NT2/D1 (cell line): ENCODE measurements around the gene FABP1.
A peak's percentile ranks its signal among the peaks of the same experiment; 100 is the strongest.

Source experiments
- DNase-seq: peaks from one replicate; pipeline ENCODE4 v3.0.0-alpha.2; 2011; ENCODE audit warnings: low read depth, low spot score
- H3K27me3 ChIP-seq: 2 replicates; pipeline ENCODE4 v1.6.0; 2011; ENCODE audit warnings: mild to moderate bottlenecking; ENCODE audit not compliant: insufficient read length, insufficient read depth
- H3K36me3 ChIP-seq: 2 replicates; pipeline ENCODE4 v1.6.1; 2011; ENCODE audit warnings: mild to moderate bottlenecking, low read length, mixed read lengths; ENCODE audit not compliant: insufficient read depth, insufficient read length
- H3K4me1 ChIP-seq: 2 replicates; pipeline ENCODE4 v1.5.1; 2011; ENCODE audit not compliant: insufficient read depth, insufficient read length
- H3K4me3 ChIP-seq: 2 replicates; pipeline ENCODE4 v1.5.1; 2011; ENCODE audit warnings: low read depth; ENCODE audit not compliant: insufficient read length
- H3K9ac ChIP-seq: 2 replicates; pipeline ENCODE4 v1.6.0; 2011; ENCODE audit warnings: low read depth; ENCODE audit not compliant: insufficient read length
- H3K9me3 ChIP-seq: 2 replicates; pipeline ENCODE4 v1.5.1; 2011; ENCODE audit warnings: mild to moderate bottlenecking, low read length; ENCODE audit not compliant: insufficient read depth
- SUZ12 ChIP-seq: IDR thresholded peaks from 2 replicates; pipeline ENCODE4 v1.6.1; 2011; ENCODE audit not compliant: insufficient read length, insufficient read depth; ENCODE audit errors: extremely low read depth
- YY1 ChIP-seq: IDR thresholded peaks from 2 replicates; pipeline ENCODE4 v1.6.1; 2011; ENCODE audit not compliant: insufficient read length, insufficient read depth
- ZNF274 ChIP-seq: IDR thresholded peaks from 2 replicates; pipeline ENCODE4 v1.6.1; 2011; ENCODE audit warnings: mild to moderate bottlenecking, low read depth, low read length

FABP1 gene

DNA sequence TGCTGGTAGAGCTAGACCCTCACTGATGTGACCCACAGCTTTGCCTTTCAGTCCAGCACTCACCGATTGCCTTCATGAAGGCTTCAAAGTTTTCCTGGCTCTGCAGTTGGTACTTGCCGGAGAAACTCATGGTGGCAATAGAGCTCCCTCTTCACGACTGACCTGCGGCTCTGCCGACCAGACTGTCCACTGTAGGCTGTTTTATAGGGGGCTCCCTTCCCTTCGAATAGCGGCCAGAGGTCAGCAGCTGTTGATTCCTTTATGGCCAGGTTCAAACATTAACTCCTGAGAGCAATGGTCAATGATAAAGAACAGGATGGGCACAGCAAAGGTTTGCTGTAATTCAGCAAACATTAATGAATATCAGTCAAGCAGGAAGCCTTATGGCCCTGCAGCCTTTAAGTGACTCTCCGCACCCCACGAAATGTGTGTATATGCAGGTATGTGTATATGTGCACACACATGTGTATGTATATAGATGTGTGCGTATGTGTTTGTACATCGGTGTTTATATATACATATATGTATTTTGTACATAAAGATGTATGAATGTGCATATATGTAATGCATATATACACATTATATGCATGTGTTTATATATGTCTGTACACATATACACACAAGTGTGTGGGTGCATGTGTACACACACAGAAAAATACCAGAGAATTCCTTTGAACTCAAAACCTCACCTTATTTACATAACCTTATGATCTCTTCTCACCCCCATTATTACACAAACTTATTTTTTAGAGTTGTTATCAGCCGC, at the start of gene FABP1:
Gene FABP1, minus strand, starts transcription at position 175 of the 766 bp plus-strand sequence. Its CDS starts 45 bp downstream, at position 130.
- Histone ChIP-seq H3K9me3 (no peaks in the 10 kb centered on the region), H3K27me3 (no peaks in the 10 kb centered on the region), H3K4me3 (no peak within 1 kb of the TSS), H3K4me1 (no peaks in the 10 kb centered on the region), H3K9ac (no peak within 1 kb of the TSS), H3K36me3 (no peaks in the 10 kb centered on the region)
- TF ChIP-seq YY1 (no peak), ZNF274 (no peak), SUZ12 (no peak)
- DNase-seq, result no peak

DNA sequence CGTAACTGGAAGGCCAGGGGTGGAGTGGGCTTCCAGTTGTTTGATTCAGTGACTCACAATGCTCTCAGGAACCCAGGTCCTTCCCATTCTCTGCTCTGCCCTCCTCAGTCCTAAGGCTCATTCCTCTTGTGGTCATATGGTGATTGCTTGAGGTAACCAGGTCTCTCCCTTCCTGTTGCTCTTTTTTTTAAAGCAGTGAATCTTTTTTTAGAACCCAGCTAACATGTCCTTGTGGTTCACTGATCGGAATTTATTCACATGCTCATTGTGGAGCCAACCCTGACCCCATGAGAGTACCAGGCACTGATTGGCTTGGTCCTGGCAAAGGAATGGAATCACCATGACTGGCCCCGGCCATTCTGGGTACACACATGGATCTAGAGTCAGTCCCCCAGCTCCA, 49.7 kb upstream of the FABP1 start:
- no peak overlapping the region for H3K4me3 ChIP-seq
- H3K9me3 ChIP-seq, result no peaks in the 10 kb centered on the region
- no peaks in the 10 kb centered on the region for H3K27me3 ChIP-seq
- H3K9ac ChIP-seq, result no peak overlapping the region
- H3K36me3 ChIP-seq, result peaks cover 29% of the 10 kb centered on the region
- no peak for DNase-seq
- peaks cover 2% of the 10 kb centered on the region for H3K4me1 ChIP-seq
- no peak for TF ChIP-seq SUZ12
- no peak for TF ChIP-seq YY1
- TF ChIP-seq ZNF274, result no peak

DNA sequence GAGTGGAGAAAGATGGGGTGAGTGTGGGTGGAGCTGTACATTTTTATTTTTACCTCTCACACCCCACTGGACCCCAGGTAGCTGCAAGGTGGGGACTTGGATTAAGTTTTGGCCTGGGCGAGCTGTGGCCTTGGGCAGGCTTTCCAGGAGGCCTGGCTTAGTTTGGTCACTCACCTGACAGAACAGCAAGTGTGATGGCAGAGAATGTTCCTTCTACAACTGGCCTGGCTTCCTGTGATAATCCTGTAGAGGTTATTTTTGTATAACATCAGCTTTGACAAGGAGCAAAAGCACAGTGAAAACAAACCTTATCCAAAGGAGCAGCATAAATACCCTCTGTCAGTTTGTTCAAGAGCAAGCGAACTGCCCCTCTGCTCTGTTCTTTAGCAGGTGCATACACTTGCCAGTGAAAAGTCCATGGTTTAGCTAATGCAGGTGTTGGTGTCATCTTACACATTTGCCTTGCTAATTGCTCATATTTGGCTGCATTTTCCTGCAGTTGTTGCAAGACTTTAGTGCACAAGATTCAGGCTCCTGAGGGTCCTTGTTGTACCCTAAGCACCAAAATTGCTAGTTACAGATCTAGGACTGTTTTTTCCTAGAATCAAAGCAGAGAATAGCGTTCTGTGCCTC, 48.6 kb upstream of the FABP1 start:
- Histone ChIP-seq H3K36me3 (peaks cover 28% of the 10 kb centered on the region), H3K4me3 (no peak overlapping the region), H3K9ac (no peak overlapping the region), H3K27me3 (no peaks in the 10 kb centered on the region), H3K9me3 (no peaks in the 10 kb centered on the region), H3K4me1 (peaks cover 2% of the 10 kb centered on the region)
- TF ChIP-seq YY1 (no peak), ZNF274 (no peak), SUZ12 (no peak)
- no peak for DNase-seq

DNA sequence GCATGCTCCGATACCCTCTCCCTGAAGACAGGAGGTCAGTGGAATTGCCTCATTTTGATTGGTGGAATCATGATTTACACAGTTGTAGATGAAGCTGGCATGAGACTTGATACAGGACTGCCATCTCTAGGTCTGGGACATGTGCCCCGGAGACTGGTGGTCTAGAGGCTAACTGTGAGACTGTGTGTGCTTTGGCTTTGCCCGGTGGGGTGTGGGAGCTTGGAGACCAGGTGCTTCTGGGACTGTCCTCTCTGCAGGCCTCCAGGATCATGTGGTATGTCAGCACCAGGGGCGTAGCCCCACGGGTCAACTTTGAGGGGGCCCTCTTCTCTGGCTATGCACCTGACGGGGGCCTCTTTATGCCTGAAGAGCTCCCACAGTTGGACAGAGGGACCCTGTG, 45.0 kb upstream of the FABP1 start:
- H3K4me1 ChIP-seq, result peaks cover 4% of the 10 kb centered on the region
- DNase-seq, result no peak
- H3K9me3 ChIP-seq, result peaks cover 2% of the 10 kb centered on the region; the same call in 1 of the 2 replicates
- no peak overlapping the region for H3K9ac ChIP-seq
- H3K27me3 ChIP-seq, result no peaks in the 10 kb centered on the region
- peaks cover 24% of the 10 kb centered on the region for H3K36me3 ChIP-seq
- no peak overlapping the region for H3K4me3 ChIP-seq
- TF ChIP-seq ZNF274, result no peak
- no peak for TF ChIP-seq YY1
- no peak for TF ChIP-seq SUZ12

DNA sequence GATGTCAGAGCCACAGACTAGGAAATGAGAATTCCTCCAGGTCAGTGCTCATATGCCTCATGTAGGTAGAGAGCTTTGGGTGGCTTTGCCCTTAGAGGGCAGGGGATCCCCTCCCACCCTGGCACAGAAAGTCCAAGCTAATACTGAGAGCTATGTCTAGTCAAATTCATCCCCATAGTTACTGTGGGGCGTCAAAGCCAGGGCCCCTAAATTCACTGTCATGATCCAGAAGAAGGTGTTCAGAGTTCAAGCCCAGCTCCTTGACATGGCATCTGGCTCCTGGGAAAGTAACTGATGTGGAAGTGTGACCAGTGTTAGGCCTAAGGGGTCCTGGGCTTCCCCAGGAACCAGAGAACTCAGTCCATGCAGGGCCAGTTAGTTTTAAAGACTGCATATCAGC, 44.1 kb upstream of the FABP1 start:
- H3K36me3 ChIP-seq, result peaks cover 24% of the 10 kb centered on the region
- no peak overlapping the region for H3K4me3 ChIP-seq
- H3K9ac ChIP-seq, result no peak overlapping the region
- H3K4me1 ChIP-seq, result peaks cover 3% of the 10 kb centered on the region
- TF ChIP-seq YY1 (no peak), ZNF274 (no peak), SUZ12 (no peak)
- H3K27me3 ChIP-seq, result no peaks in the 10 kb centered on the region
- peaks cover 12% of the 10 kb centered on the region for H3K9me3 ChIP-seq
- no peak for DNase-seq

DNA sequence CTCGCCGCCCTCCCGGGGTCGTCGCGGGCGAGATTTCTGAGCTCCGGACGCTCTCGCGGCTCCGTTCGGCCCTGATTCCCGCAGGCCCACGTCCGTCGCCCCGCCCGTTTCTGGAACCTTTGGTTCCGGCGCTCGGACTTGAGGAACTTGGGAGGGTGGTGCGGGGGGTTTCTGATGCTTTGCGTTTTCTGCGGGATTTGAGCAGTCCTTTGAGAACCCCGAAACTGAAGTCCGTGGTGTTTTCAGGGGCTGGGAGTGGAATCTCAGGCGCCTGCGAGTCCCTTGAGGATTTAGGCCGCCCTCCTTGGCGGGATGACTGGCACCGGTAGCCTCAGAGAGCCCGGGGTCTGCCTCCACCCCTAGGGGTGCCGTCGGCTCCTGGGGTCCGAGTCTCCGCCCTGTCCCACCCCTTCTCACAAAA, 42.6 kb upstream of the FABP1 start:
- peak overlapping the region; percentile 72 for H3K4me3 ChIP-seq
- H3K36me3 ChIP-seq, result peaks cover 16% of the 10 kb centered on the region
- H3K27me3 ChIP-seq, result no peaks in the 10 kb centered on the region
- H3K4me1 ChIP-seq, result peaks cover 3% of the 10 kb centered on the region
- peak overlapping the region; percentile 87 for H3K9ac ChIP-seq
- H3K9me3 ChIP-seq, result peaks cover 13% of the 10 kb centered on the region
- TF ChIP-seq YY1 (no peak), SUZ12 (no peak), ZNF274 (no peak)
- DNase-seq, result no peak

DNA sequence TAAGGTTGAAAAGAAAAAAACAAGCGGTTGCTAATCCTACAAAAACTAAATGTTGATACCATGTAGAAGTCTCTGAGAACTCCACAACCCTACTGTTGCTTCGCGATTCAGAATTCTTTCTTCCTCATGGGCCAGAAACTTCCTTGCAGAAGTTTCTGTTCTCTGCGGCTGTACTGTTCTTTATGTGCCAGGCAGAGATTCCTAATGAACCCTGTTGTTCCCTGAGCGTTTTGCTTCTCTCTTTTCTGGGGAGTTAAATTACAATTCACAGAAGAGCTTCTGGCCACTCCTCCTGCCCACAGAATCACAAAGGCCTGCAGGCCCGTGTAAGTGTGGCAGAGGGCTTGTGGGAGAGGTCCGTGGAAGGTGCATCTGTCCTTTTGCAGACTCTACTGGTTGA, 40.5 kb upstream of the FABP1 start:
- H3K4me1 ChIP-seq, result peaks cover 3% of the 10 kb centered on the region
- TF ChIP-seq ZNF274 (no peak), YY1 (no peak), SUZ12 (no peak)
- H3K36me3 ChIP-seq, result peaks cover 4% of the 10 kb centered on the region
- no peak overlapping the region for H3K9ac ChIP-seq
- H3K27me3 ChIP-seq, result no peaks in the 10 kb centered on the region
- no peak for DNase-seq
- H3K4me3 ChIP-seq, result no peak overlapping the region
- H3K9me3 ChIP-seq, result peaks cover 13% of the 10 kb centered on the region
